Measurements from ENCODE around the gene MEGF10.

DNA sequence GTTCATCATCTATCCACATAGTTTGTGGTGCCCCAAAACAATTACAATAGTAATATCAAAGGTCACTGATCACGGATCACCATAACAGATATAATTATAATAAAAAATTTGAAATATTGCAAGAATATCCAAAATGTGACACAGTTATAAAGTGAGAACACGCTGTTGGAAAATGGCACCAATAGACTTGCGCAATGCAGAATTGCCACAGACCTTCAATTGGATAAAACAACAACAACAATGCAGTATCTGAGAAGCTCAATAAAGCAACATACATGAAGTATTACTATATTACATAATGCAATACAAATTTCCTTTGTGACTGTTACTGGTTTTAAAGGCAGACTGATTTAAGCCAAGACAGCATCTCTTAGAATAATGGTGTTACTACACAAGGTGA, 182.1 kb downstream of the MEGF10 start:
- TF ChIP-seq, protein P1, sequence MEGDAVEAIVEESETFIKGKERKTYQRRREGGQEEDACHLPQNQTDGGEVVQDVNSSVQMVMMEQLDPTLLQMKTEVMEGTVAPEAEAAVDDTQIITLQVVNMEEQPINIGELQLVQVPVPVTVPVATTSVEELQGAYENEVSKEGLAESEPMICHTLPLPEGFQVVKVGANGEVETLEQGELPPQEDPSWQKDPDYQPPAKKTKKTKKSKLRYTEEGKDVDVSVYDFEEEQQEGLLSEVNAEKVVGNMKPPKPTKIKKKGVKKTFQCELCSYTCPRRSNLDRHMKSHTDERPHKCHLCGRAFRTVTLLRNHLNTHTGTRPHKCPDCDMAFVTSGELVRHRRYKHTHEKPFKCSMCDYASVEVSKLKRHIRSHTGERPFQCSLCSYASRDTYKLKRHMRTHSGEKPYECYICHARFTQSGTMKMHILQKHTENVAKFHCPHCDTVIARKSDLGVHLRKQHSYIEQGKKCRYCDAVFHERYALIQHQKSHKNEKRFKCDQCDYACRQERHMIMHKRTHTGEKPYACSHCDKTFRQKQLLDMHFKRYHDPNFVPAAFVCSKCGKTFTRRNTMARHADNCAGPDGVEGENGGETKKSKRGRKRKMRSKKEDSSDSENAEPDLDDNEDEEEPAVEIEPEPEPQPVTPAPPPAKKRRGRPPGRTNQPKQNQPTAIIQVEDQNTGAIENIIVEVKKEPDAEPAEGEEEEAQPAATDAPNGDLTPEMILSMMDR (IDR thresholded peaks at IDR 0.05) = no peak
- TF ChIP-seq POLR2AphosphoS5 (IDR thresholded peaks at IDR 0.05) = no peak
